HG02610 (cell line): ENCODE results near the gene THUMPD2.

ENCODE experiments used
- ATAC-seq: cut with Tn5 transposase; IDR thresholded peaks from one replicate; pipeline ENCODE4 v1.9.1; 2021; ENCODE audit warnings: mild to moderate bottlenecking, moderate library complexity; ENCODE audit not compliant: unreplicated experiment

The THUMPD2 gene

GRCh38 chr2:39719317-39719716 lies 59.7 kb downstream of the THUMPD2 start:
- ATAC-seq: no peak

- no peak for ATAC-seq
These were observed 60.6 kb downstream of the THUMPD2 start for GRCh38 chr2:39718483-39718882.

GRCh38 chr2:39717067-39717466 lies 62.0 kb downstream of the THUMPD2 start:
- ATAC-seq: no peak

- no peak for ATAC-seq
These were observed 63.2 kb downstream of the THUMPD2 start for GRCh38 chr2:39715822-39716221.

DNA sequence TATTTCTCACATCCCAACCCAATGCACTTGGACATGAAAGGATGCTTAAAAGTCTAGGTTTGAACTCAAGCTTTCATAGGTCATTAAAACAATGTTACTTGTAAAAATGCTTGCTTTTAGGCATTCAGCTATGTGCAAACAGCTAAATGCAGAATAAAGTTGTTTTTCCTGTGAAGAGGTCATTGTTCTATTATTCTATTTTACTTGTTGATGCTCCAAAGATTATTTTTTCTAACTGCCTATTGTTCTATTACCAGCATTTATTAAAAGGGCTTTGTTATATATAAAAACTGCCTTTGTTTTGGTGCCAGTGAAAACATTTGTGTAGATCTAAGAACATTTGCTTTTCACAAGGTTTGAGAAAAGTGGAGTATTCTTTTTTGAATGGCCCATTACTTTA lies 64.0 kb downstream of the THUMPD2 start:
- no peak for ATAC-seq

DNA sequence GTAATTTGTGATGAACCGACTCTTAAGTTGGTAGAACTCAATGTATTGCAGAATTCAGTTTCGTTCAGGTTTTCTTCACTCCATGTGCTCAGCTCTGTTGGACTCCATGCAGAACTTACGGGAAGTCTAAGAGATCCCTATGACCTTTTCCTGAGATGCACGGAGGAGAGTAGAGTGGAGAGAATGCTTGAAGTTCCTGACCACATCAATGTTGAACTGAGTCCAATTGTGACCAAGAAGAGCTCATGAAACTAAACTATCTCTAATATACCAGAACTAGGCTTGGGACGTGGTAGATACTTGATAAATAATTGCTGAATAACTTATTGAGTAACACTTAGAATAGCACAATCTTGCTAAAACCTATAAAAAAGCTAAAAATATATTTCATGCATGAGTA lies 66.1 kb downstream of the THUMPD2 start:
- no peak for ATAC-seq

GRCh38 chr2:39710807-39711206 lies 68.3 kb downstream of the THUMPD2 start:
- no peak for ATAC-seq

- no peak for ATAC-seq
These were observed 71.1 kb downstream of the THUMPD2 start for GRCh38 chr2:39708003-39708402.

DNA sequence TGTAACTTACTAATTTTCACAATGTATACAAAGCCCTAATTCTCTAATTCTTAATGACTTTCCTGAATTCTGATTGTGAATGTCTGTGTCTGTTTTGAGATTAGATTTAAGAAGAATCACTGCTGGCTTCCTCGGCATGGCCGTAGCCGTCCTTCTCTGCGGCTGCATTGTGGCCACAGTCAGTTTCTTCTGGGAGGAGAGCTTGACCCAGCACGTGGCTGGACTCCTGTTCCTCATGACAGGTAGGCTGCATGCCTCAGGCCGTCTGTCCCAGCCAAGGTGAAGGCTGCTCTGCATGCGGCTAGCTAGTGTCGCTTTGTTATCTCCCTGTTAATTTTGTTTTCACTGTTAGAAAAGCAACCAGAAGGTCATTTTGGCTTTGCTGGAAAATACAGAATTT lies 72.1 kb downstream of the THUMPD2 start:
- ATAC-seq: no peak

- no peak for ATAC-seq
These were observed 72.7 kb downstream of the THUMPD2 start for GRCh38 chr2:39706312-39706711.

- no peak for ATAC-seq
These were observed 73.4 kb downstream of the THUMPD2 start for GRCh38 chr2:39705638-39706037.

- no peak for ATAC-seq
These were observed 74.5 kb downstream of the THUMPD2 start for GRCh38 chr2:39704540-39704939.

- no peak for ATAC-seq
These were observed 75.7 kb downstream of the THUMPD2 start for GRCh38 chr2:39703181-39703872.

GRCh38 chr2:39701137-39701536 lies 77.9 kb downstream of the THUMPD2 start:
- ATAC-seq: no peak

DNA sequence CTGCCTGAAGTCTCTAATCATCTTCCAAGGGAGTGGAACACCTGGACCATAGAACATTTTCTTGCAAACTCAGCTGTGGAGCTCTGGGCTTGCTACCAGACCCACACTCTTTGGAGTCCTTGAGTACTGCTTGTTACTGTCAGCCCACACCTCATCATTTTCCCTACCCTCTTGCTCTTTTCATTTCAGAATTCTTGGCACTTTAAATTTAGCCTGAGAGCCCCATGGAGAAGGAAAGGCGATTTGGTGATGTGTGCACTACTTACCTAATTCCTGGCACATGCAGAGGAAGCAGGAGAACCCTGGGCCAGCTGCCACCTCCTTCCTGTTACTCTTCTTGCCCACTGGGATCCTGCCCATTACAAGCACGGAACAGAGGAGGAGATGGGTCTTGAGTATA lies 81.6 kb downstream of the THUMPD2 start:
- ATAC-seq: no peak

GRCh38 chr2:39696838-39697237 lies 82.2 kb downstream of the THUMPD2 start:
- no peak for ATAC-seq

DNA sequence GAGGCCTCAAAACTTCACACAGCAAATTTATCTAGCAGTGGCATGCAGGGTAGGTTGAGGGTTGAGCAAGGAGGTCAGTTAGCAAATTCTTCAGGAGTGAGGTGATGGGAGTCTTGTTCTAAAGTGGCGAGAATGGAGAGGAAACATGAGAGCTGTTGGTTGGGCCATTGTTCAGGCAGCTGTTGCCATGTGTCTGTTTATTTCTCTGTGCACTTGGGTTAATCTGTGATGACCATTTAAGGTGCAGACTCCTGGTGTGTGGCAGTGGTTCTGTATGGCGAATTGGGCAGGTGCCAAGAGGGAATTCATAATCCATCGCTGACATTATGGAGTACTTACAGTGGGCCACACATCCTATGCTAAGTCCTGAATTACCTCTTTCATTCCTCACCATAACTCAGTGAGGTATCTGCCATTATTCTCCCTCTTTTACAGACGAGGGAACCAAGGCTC lies 82.9 kb downstream of the THUMPD2 start:
- ATAC-seq: no peak

GRCh38 chr2:39693245-39693644 lies 85.8 kb downstream of the THUMPD2 start:
- ATAC-seq: no peak

DNA sequence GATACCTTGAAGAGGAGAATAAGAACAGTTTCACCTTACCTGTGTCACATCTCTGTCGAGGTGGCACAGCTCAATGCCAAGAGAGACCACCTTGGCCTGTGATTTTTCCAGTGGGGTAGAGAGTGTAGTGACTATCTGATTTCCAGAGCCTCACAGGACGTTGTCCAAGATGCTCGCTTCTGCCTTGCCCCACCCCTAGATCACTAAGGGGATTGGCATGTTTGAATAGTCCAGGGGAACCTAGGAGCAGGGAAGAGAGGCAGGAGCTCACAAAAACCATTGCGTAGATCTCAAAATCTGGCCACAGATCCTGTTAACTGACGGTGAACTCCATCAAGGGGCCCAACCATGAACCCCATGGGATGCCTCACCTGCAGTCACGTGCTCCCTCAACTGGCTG lies 89.2 kb downstream of the THUMPD2 start:
- no peak for ATAC-seq

- ATAC-seq: no peak
These were observed 89.7 kb downstream of the THUMPD2 start for GRCh38 chr2:39689272-39689841.

GRCh38 chr2:39688181-39688580 lies 90.9 kb downstream of the THUMPD2 start:
- ATAC-seq: no peak

- no peak for ATAC-seq
These were observed 92.6 kb downstream of the THUMPD2 start for GRCh38 chr2:39686456-39686855.
